Activated CD4-positive, alpha-beta T cell treated with anti-CD3 and anti-CD28 coated beads for 4 hours (primary cell): ENCODE measurements around the gene MICAL3.

Experiments used
- DNase-seq, 2 donors: peaks; one replicate each; pipeline ENCODE4 v3.0.0-alpha.2; 2020

MICAL3 gene

GRCh38 chr22:17807578-17808410 lies 216.6 kb downstream of the MICAL3 start:
- DNase-seq: no peak

- DNase-seq: no peak
Measured at GRCh38 chr22:17807086-17807485, 217.3 kb downstream of the MICAL3 start.

- no peak for DNase-seq
Measured at GRCh38 chr22:17806437-17806836, 217.9 kb downstream of the MICAL3 start.

- no peak for DNase-seq
Measured at GRCh38 chr22:17804331-17805080, 219.9 kb downstream of the MICAL3 start.

- no peak for DNase-seq
Measured at GRCh38 chr22:17803609-17804270, 220.6 kb downstream of the MICAL3 start.

GRCh38 chr22:17802822-17803221 lies 221.5 kb downstream of the MICAL3 start:
- no peak for DNase-seq

GRCh38 chr22:17802411-17802810 lies 221.9 kb downstream of the MICAL3 start:
- DNase-seq: no peak

- no peak for DNase-seq
Measured at GRCh38 chr22:17797721-17798559, 226.4 kb downstream of the MICAL3 start.

- no peak for DNase-seq
Measured at GRCh38 chr22:17796695-17797094, 227.7 kb downstream of the MICAL3 start.

GRCh38 chr22:17795661-17796548 lies 228.5 kb downstream of the MICAL3 start:
- DNase-seq: no peak

- DNase-seq: no peak
Measured at GRCh38 chr22:17794726-17795542, 229.4 kb downstream of the MICAL3 start.

- no peak for DNase-seq
Measured at GRCh38 chr22:17792854-17793434, 231.4 kb downstream of the MICAL3 start.

GRCh38 chr22:17792299-17792698 lies 232.1 kb downstream of the MICAL3 start:
- DNase-seq: no peak

GRCh38 chr22:17791196-17791595 lies 233.2 kb downstream of the MICAL3 start:
- no peak for DNase-seq

GRCh38 chr22:17789379-17790200 lies 234.8 kb downstream of the MICAL3 start:
- no peak for DNase-seq

- no peak for DNase-seq
Measured at GRCh38 chr22:17788528-17789378, 235.6 kb downstream of the MICAL3 start.

GRCh38 chr22:17787716-17788330 lies 236.5 kb downstream of the MICAL3 start:
- DNase-seq: no peak

GRCh38 chr22:17787241-17787640 lies 237.1 kb downstream of the MICAL3 start:
- no peak for DNase-seq
